Posterior cingulate gyrus (tissue), 11 donors: ENCODE measurements around the gene ERCC1.

Experiments
- DNase-seq, 10 donors: peaks; one replicate each; pipeline versions ENCODE4 v3.0.0 to v3.0.0-alpha.2; 2020 to 2021; ENCODE audit warnings: mixed read lengths in 3 of 10
- intact Hi-C: fragments of 100-400 bp; cut with DNase I; formaldehyde crosslinking; loops from one replicate; pipeline ENCODE4 v1.15.1; 2023

ERCC1 gene

DNA sequence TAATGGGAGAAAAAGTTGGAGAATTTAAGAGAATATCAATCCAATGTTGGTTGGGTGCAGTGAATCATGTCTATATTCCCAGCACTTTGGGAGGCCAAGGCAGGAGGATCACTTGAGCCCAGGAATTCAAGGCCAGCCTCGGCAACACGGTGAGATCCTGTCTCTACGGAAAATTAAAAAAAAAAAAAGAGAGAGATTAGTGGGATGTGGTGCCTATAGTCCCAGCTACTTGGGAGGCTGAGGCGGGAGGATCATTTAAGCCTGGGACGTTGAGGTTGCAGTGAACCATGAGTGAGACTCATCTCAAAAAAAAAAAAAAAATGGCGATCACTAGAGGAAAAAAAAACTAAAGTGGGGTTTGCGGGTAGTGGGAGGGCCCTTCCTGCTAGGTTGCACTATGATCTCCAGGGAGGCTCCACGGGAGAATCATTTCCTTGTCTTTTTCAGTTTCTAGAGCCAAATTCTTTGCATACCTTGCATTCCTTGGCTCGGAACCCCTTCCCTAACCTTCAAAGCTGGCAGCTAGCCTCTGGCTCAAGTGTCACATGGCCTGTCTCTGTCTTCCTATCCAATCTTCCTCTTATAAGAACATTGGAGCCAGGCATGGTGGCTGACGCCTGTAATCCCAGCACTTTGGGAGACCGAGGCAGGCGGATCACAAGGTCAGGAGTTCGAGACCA, 47.5 kb downstream of the ERCC1 start:
- intact Hi-C loops: no loop called here
- DNase-seq: no peak

DNA sequence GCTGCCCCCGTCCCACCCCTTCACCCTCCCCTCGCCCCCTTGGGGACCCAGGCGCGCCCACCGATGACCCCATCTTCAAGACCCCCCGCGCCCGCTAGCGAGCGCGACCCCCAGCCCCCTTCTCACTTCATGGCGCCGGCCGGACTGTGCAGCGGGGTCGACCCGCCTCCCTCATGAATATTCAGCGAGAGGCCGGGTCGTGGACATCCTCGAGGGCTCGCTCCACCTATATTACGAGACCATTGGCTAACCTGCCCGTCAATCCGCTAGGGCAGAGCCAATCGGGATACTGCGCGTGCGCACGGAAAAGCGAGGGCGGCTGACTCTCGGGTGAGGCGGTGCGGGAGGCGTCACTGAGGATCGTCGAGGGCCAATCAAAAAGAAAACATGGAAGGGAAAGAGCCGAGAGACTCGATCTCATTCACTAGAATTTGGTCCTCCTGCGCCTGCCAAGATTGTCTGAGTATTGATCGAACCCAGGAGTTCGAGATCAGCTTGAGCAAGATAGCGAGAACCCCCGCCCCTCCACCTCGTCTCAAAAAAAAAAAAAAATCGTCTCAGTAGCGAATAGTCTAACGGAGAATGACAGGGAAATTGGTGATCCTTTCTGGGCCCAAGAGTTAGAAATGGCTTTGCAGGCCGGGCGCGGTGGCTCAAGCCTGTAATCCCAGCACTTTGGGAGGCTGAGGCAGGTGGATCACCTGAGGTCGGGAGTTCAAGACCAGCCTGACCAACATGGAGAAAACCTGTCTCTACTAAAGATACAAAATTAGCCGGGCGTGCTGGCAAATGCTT, 53.1 kb downstream of the ERCC1 start, which contains the start of gene ERCC2:
Gene ERCC2 (minus strand): TSS at position 164 of the 795 bp plus-strand sequence. CDS start 33 bp downstream, at position 131.
- peak; percentile 97 to 100 (median 98) for DNase-seq
- intact Hi-C loops: loop anchor here (5.0 kb wide), 1 partner anchor 37 kb away; the partner anchor contains the start of genes POLR1G and PPP1R13L

GRCh38 chr19:45368737-45369340, 54.9 kb downstream of the ERCC1 start:
- peak in 1 of 10 donors; percentile 68 for DNase-seq
- intact Hi-C loops: no loop called here

DNA sequence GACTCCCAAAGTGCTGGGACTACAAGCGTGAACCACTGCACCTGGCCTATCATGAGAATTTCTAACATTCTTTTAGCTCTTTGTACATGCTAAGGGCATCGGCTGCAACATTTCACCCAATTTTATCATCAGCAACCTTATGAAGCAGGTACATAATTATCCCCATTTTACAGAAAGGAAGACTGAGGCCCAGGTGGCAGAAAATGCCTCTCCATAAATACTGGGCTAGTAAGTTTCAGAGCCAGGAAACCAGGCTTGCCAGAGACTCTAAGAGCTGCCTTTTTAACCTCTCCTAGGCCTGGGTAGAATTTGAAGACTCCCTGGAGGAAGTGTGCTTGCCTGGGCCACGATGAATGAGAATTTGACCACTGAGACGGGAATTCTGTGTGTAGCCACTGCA, 55.6 kb downstream of the ERCC1 start:
- no peak for DNase-seq
- intact Hi-C loops: no loop called here

GRCh38 chr19:45364696-45365095, 59.0 kb downstream of the ERCC1 start:
- DNase-seq: no peak
- intact Hi-C loops: no loop called here

DNA sequence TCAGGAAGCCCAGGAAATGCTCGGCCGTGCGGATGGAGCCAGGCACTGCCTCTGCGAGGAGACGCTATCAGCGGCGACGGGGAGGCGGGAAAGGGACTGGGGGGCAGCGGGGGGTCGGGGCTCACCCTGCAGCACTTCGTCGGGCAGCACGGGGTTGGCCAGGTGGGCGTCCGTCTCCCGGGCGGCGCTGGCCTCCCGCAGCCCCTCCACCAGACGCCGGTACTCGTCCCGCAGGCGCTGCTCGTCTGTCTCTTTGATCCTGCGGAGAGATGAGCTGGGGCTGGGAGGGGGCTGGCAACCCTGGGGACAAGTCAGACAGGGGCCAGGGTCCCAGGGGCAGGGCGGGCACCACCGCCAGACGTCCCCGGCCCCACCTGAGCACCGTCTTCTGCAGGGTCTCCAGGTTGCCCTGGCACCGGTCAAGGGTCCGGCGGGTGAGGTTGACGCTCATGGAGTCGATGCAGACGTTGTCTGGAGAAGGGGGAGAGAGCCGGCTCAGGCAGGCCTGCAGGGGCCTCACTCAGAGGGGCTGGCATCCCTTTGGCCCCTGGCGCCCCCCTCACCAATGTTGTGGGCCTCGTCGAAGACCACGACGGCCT, 59.8 kb downstream of the ERCC1 start:
- peak in 1 of 10 donors; percentile 75 for DNase-seq
- intact Hi-C loops: no loop called here

GRCh38 chr19:45362291-45362690, 61.4 kb downstream of the ERCC1 start:
- intact Hi-C loops: no loop called here
- DNase-seq: no peak

DNA sequence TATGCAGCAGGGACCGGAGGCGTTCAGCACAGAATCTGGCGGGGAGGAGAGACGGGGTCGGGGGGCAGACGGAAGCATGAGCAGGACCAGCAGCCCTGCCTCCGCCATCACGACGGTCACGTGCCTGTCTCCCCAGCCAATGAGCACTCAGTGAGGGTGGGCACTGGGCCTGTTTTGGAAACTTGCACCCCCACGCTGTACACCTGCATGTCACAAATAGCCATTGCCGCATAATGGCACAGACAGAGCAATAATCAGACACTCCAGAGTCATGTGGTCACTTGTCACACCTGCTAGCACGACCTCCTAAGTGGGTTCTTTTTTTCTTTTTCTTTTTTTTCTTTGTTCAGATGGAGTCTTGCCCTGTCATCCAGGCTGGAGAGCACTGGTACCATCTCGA, 62.1 kb downstream of the ERCC1 start:
- DNase-seq: no peak
- intact Hi-C loops: no loop called here

DNA sequence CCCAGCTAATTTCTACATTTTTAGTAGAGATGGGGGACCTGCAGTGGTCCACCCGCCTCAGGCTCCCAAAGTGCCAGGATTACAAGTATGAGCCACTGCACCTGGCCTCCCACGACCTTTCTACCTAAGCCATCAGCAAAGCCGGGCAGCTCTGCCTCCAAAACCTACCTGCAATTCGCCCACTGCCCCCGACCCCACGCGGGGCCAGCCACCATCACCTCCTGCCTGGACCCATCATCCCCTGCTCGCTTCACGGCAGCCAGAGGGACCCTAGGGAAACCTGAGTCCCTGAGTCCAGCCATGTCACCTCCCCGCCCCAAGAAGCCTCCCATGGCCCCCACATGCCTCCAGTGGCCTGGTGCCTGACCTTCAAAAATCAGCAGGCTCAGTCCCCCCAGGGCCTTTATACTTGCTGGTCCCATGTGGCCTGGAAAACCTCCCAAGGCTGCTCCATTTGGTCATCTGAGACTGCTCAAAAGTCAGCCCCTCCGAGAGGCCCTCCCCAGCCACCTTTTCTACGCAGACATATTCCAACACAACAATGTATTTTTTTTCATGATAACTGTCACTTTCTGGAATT, 65.4 kb downstream of the ERCC1 start:
- intact Hi-C loops: no loop called here
- DNase-seq: no peak

- intact Hi-C loops: no loop called here
- DNase-seq: no peak
Observed at GRCh38 chr19:45357445-45357783, 66.3 kb downstream of the ERCC1 start.
